Measurements from ENCODE around the gene PTGER1. TPM values are rescaled to one million over a fixed set of nuclear protein-coding genes. Genes with fewer than 3 reads are reported as not detected.

The PTGER1 gene
- total and polyA plus RNA-seq, 2 of the 13 experiments (the other 11 are each of a cell fraction or from before 2014, with no cell fraction given), result 0.13 TPM; not detected in 1

DNA sequence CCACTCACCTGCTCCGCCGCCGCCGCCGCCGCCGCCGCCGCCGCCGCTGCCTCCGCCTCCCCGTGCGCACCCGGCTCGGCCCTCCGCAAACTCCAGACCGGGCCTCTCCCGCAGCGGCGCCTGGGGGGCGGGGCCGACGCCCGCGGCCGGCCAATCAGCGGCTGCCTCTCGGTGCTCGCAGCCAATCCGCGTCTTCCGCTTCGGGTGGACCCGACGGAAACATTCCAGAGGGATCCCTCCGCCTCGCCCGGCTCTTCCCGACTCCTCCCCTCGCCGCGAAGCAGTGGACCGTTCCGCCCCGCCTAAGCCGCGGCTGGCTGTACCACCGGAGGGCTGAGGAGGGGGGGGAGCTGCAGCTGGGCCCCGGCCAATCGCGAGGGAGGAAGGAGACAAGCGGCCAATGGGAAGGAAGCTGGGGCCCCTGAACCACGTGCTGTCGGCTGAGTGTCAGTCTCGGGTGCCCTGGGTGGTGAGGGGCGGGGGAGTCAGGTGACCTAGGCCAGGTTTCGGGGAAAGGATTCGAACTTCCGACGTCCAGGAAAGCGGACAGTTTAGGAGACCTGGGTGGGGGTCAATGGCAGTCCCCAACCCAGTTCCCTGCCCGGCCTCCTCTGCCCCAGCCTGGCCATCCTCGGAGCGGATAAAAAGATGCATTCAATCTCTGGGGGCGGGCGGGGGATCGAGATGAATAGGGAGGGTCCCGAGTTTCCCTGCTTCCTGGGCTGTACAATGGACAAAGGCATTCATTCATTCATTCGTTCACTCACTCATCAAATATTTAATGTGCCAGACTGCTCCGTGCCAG, 21.1 kb upstream of the PTGER1 start, which contains the start of gene GIPC1 (continued):
- TF ChIP-seq, protein P1, sequence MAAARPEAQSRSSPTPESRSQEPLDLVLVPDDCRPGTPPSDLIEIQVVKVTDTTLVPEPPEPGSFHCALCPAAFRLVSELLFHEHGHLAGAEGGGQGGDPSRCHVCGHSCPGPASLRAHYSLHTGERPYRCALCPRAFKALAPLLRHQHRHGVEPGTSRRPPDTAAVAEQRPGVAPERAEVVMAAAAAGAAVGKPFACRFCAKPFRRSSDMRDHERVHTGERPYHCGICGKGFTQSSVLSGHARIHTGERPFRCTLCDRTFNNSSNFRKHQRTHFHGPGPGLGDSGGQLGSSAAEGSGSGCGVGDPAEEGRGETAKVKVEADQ (CRISPR knock-in tag; IDR thresholded peaks at IDR 0.05; ENCODE audit: borderline replicate concordance), result no peak
- peak; percentile 85 for TF ChIP-seq GABPB1 (CRISPR knock-in tag; IDR thresholded peaks at IDR 0.05)
- TF ChIP-seq KDM4B (CRISPR knock-in tag; IDR thresholded peaks at IDR 0.05), result no peak
- no peak for TF ChIP-seq ZNF367 (CRISPR knock-in tag; IDR thresholded peaks at IDR 0.05; ENCODE audit: borderline replicate concordance)
- TF ChIP-seq MED1 (CRISPR knock-in tag; IDR thresholded peaks at IDR 0.05), result peak; percentile 45; the same call in 1 of the 2 replicates
- peak; percentile 61; the same call in 1 of the 2 replicates for TF ChIP-seq ETV6 (CRISPR knock-in tag; conservative IDR thresholded peaks at IDR 0.05)
- 0 out of 2 replicates have a peak, but pooled peaks have one; percentile 26 for TF ChIP-seq HOXA9 (CRISPR knock-in tag; IDR thresholded peaks at IDR 0.05; ENCODE audit: borderline replicate concordance)
- peak; percentile 85; the same call in 1 of the 2 replicates for TF ChIP-seq ZNF605 (CRISPR knock-in tag; IDR thresholded peaks at IDR 0.05)
- TF ChIP-seq FOXK1 (CRISPR knock-in tag; IDR thresholded peaks at IDR 0.05; ENCODE audit: borderline replicate concordance, low read depth), result peak; percentile 79
- TF ChIP-seq ZMYM4 (CRISPR knock-in tag; IDR thresholded peaks at IDR 0.05), result peak; percentile 85
- TF ChIP-seq SOX6 (IDR thresholded peaks at IDR 0.05), result no peak
- peak; percentile 46; the same call in 1 of the 2 replicates for TF ChIP-seq SOX6 (CRISPR knock-in tag; IDR thresholded peaks at IDR 0.05)
- peak; percentile 66; the same call in 1 of the 2 replicates for TF ChIP-seq CHD2 (IDR thresholded peaks at IDR 0.05; ENCODE audit: low read depth, low read length)
- TF ChIP-seq CHCHD3 (CRISPR knock-in tag; IDR thresholded peaks at IDR 0.05), result peak; percentile 79; the same call in 1 of the 2 replicates
- 0 out of 2 replicates have a peak, but pooled peaks have one; percentile 13 for TF ChIP-seq ZNF816 (CRISPR knock-in tag; IDR thresholded peaks at IDR 0.05; ENCODE audit: borderline replicate concordance)
- TF ChIP-seq KMT2A (CRISPR knock-in tag; IDR thresholded peaks at IDR 0.05), result no peak; the same call in 1 of the 2 replicates
- TF ChIP-seq ZNF788 (CRISPR knock-in tag; IDR thresholded peaks at IDR 0.05; ENCODE audit: borderline replicate concordance), result no peak
- TF ChIP-seq SAFB2 (CRISPR knock-in tag; IDR thresholded peaks at IDR 0.05; ENCODE audit: borderline replicate concordance, low read depth), result no peak; the same call in 1 of the 2 replicates
- peak; percentile 88 for TF ChIP-seq ARNTL (CRISPR knock-in tag; IDR thresholded peaks at IDR 0.05)
- no peak for TF ChIP-seq ZNF496 (CRISPR knock-in tag; IDR thresholded peaks at IDR 0.05; ENCODE audit: insufficient replicate concordance)
- TF ChIP-seq ZNF777 (CRISPR knock-in tag; IDR thresholded peaks at IDR 0.05), result peak; percentile 77
- peak; percentile 63; the same call in 1 of the 2 replicates for TF ChIP-seq ZNF430 (CRISPR knock-in tag; IDR thresholded peaks at IDR 0.05)
- TF ChIP-seq, protein P2, sequence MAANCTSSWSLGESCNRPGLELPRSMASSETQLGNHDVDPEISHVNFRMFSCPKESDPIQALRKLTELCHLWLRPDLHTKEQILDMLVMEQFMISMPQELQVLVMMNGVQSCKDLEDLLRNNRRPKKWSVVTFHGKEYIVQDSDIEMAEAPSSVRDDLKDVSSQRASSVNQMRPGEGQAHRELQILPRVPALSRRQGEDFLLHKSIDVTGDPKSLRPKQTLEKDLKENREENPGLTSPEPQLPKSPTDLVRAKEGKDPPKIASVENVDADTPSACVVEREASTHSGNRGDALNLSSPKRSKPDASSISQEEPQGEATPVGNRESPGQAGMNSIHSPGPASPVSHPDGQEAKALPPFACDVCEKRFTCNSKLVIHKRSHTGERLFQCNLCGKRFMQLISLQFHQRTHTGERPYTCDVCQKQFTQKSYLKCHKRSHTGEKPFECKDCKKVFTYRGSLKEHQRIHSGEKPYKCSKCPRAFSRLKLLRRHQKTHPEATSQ (CRISPR knock-in tag; IDR thresholded peaks at IDR 0.05; ENCODE audit: borderline replicate concordance), result no peak
- TF ChIP-seq, protein P3, sequence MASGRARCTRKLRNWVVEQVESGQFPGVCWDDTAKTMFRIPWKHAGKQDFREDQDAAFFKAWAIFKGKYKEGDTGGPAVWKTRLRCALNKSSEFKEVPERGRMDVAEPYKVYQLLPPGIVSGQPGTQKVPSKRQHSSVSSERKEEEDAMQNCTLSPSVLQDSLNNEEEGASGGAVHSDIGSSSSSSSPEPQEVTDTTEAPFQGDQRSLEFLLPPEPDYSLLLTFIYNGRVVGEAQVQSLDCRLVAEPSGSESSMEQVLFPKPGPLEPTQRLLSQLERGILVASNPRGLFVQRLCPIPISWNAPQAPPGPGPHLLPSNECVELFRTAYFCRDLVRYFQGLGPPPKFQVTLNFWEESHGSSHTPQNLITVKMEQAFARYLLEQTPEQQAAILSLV (CRISPR knock-in tag; IDR thresholded peaks at IDR 0.05; ENCODE audit: borderline replicate concordance), result peak; percentile 70
- no peak for TF ChIP-seq ONECUT2 (CRISPR knock-in tag; IDR thresholded peaks at IDR 0.05)
- TF ChIP-seq NFATC3 (CRISPR knock-in tag; IDR thresholded peaks at IDR 0.05), result 0 out of 2 replicates have a peak, but pooled peaks have one; percentile 82
